Calu3 (cell line): ENCODE data around the gene ZFAND6. TPM values are rescaled to one million over a fixed set of nuclear protein-coding genes. Genes with fewer than 3 reads are reported as not detected.
"Not testable (repeated sequence)": the region's sequence is repeated elsewhere in the genome, so short reads cannot be mapped to it uniquely, and the experiment has no call there.

Source experiments
- BruUV-seq: library from RNA; stranded (reverse); fragments of 400-500 nt; replicated peaks from 2 replicates; lab custom pipeline; 2021; lab: Mats Ljungman, UMichigan
- CTCF ChIA-PET: fragments of 300-600 bp; sonication (Branson Sonifier 250); formaldehyde crosslinking; loops from one replicate; lab custom pipeline; 2022; ENCODE audit warnings: antibody characterized with exemption; lab: Charles Lee
- DNase-seq: peaks from one replicate; pipeline ENCODE4 v3.0.0; 2022
- H3K27ac Mint-ChIP-seq: one replicate; pipeline ENCODE4 v1.8.0; 2022; ENCODE audit warnings: mixed read lengths; ENCODE audit not compliant: unreplicated experiment
- H3K27me3 Mint-ChIP-seq: one replicate; pipeline ENCODE4 v1.8.0; 2022; ENCODE audit warnings: mixed read lengths; ENCODE audit not compliant: unreplicated experiment
- H3K36me3 Mint-ChIP-seq: one replicate; pipeline ENCODE4 v1.8.0; 2022; ENCODE audit warnings: mild to moderate bottlenecking, moderate library complexity, mixed read lengths; ENCODE audit not compliant: insufficient read depth, unreplicated experiment
- H3K4me1 Mint-ChIP-seq: one replicate; pipeline ENCODE4 v1.8.0; 2022; ENCODE audit warnings: mild to moderate bottlenecking, low read depth, mixed read lengths; ENCODE audit not compliant: unreplicated experiment
- H3K4me3 Mint-ChIP-seq: one replicate; pipeline ENCODE4 v1.8.0; 2022; ENCODE audit warnings: mild to moderate bottlenecking, low read depth, moderate library complexity, mixed read lengths; ENCODE audit not compliant: unreplicated experiment
- H3K9me3 Mint-ChIP-seq: one replicate; pipeline ENCODE4 v1.8.0; 2022; ENCODE audit warnings: low read depth, mixed read lengths; ENCODE audit not compliant: unreplicated experiment
- intact Hi-C: fragments of 100-400 bp; cut with micrococcal nuclease; formaldehyde crosslinking; loops from one replicate; pipeline ENCODE4 v1.10.0; 2022; ENCODE audit not compliant: unreplicated experiment
- total RNA-seq: library from RNA; stranded (reverse); gene quantifications from 2 replicates; pipeline ENCODE4 v1.2.3, GENCODE V29; 2022
- TF ChIP-seq, protein P1 (sequence below): fragments of 200-600 bp; IDR thresholded peaks from one replicate; pipeline ENCODE4 v1.8.0; 2022; ENCODE audit warnings: antibody characterized with exemption; ENCODE audit not compliant: unreplicated experiment

Gene ZFAND6
- total RNA-seq, 1 experiment from 2014 or later, result 87.5 TPM

GRCh38 chr15:80012060-80012726 lies 47.3 kb upstream of the ZFAND6 start:
- H3K4me3 Mint-ChIP-seq, result no peak overlapping the region
- no peaks in the 10 kb centered on the region for H3K27me3 Mint-ChIP-seq
- peaks cover 30% of the 10 kb centered on the region for H3K4me1 Mint-ChIP-seq
- H3K27ac Mint-ChIP-seq, result no peak overlapping the region
- H3K36me3 Mint-ChIP-seq, result no peaks in the 10 kb centered on the region
- intact Hi-C loops, result loop anchor here (10.0 kb wide), 1 partner anchor 63 kb away; no protein-coding TSS in a partner anchor
- TF ChIP-seq, protein P1, sequence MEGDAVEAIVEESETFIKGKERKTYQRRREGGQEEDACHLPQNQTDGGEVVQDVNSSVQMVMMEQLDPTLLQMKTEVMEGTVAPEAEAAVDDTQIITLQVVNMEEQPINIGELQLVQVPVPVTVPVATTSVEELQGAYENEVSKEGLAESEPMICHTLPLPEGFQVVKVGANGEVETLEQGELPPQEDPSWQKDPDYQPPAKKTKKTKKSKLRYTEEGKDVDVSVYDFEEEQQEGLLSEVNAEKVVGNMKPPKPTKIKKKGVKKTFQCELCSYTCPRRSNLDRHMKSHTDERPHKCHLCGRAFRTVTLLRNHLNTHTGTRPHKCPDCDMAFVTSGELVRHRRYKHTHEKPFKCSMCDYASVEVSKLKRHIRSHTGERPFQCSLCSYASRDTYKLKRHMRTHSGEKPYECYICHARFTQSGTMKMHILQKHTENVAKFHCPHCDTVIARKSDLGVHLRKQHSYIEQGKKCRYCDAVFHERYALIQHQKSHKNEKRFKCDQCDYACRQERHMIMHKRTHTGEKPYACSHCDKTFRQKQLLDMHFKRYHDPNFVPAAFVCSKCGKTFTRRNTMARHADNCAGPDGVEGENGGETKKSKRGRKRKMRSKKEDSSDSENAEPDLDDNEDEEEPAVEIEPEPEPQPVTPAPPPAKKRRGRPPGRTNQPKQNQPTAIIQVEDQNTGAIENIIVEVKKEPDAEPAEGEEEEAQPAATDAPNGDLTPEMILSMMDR, result no peak
- no peak for DNase-seq
- no TSS peak for BruUV-seq
- H3K9me3 Mint-ChIP-seq, result no peaks in the 10 kb centered on the region
- CTCF ChIA-PET, result interaction anchor here (0.5 to 1.2 kb wide), 2 partner anchors 9 to 20 kb away, joined by 3 read pairs; no protein-coding TSS in a partner anchor

GRCh38 chr15:80014186-80014585 lies 45.3 kb upstream of the ZFAND6 start:
- CTCF ChIA-PET, result interaction anchor here (0.7 kb wide), 1 partner anchor 507 kb away, joined by 3 read pairs; no protein-coding TSS in a partner anchor
- peaks cover 30% of the 10 kb centered on the region for H3K4me1 Mint-ChIP-seq
- H3K27me3 Mint-ChIP-seq, H3K27ac Mint-ChIP-seq, BruUV-seq, H3K9me3 Mint-ChIP-seq, H3K36me3 Mint-ChIP-seq, DNase-seq, H3K4me3 Mint-ChIP-seq: not testable (repeated sequence)
- intact Hi-C loops, result loop anchor here (10.0 kb wide), 1 partner anchor 61 kb away; no protein-coding TSS in a partner anchor

GRCh38 chr15:80015156-80015555 lies 44.3 kb upstream of the ZFAND6 start:
- CTCF ChIA-PET, result no interaction called here
- TF ChIP-seq, protein P1, result no peak

DNA sequence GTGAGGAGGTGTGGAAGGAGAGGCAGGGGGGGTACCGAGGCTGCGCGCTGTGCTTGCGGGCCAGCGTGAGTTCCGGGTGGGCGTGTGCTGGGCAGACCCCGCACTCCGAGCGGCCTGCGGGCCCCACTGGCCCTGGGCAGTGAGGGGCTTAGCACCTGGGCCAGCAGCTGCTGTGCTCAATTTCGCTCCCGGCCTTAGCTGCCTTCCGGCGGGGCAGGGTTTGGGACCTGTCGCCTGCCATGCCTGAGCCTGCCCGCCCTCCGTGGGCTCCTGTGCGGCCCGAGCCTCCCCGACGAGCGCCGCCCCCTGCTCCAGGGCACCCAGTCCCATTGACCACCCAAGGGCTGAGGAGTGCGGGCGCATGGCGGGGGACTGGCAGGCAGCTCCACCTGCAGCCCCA lies 43.0 kb upstream of the ZFAND6 start:
- H3K27ac Mint-ChIP-seq, DNase-seq, BruUV-seq, H3K9me3 Mint-ChIP-seq, H3K4me3 Mint-ChIP-seq, H3K36me3 Mint-ChIP-seq, H3K27me3 Mint-ChIP-seq, CTCF ChIA-PET: not testable (repeated sequence)
- intact Hi-C loops, result loop anchor here (10.0 kb wide), 1 partner anchor 58 kb away; no protein-coding TSS in a partner anchor
- peaks cover 11% of the 10 kb centered on the region for H3K4me1 Mint-ChIP-seq

More at GRCh38 chr15:80015156-80015555, 44.3 kb upstream of the ZFAND6 start:
- no peaks in the 10 kb centered on the region for H3K36me3 Mint-ChIP-seq
- H3K27me3 Mint-ChIP-seq, result no peaks in the 10 kb centered on the region
- H3K4me3 Mint-ChIP-seq, result no peak overlapping the region
- BruUV-seq, result no TSS peak
- no peaks in the 10 kb centered on the region for H3K9me3 Mint-ChIP-seq
- DNase-seq, result no peak
- no peak overlapping the region for H3K27ac Mint-ChIP-seq
- H3K4me1 Mint-ChIP-seq, result peaks cover 24% of the 10 kb centered on the region
- intact Hi-C loops, result loop anchor here (10.0 kb wide), 1 partner anchor 60 kb away; no protein-coding TSS in a partner anchor

DNA sequence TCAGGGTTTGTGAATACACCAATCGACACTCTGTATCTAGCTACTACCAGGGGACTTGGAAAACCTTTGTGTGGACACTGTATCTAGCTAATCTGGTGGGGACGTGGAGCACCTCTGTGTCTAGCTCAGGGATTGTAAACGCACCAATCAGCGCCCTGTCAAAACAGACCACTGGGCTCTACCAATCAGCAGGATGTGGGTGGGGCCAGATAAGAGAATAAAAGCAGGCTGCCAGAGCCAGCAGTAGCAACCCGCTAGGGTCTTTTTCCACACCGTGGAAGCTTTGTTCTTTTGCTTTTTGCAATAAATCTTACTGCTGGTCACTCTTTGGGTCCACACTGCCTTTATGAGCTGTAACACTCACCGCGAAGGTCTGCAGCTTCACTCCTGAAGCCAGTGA lies 42.3 kb upstream of the ZFAND6 start:
- H3K4me1 Mint-ChIP-seq, result peaks cover 11% of the 10 kb centered on the region
- H3K27ac Mint-ChIP-seq, BruUV-seq, DNase-seq, H3K9me3 Mint-ChIP-seq, H3K27me3 Mint-ChIP-seq, H3K36me3 Mint-ChIP-seq, H3K4me3 Mint-ChIP-seq: not testable (repeated sequence)
- intact Hi-C loops, result loop anchor here (10.0 kb wide), 1 partner anchor 58 kb away; no protein-coding TSS in a partner anchor
- CTCF ChIA-PET, result interaction anchor here (0.7 kb wide), 1 partner anchor 257 kb away, joined by 3 read pairs; no protein-coding TSS in a partner anchor
